Activated T-cell treated with anti-CD3 and anti-CD28 coated beads, Interleukin-2, amount 50 U/mL, for 1 hour (primary cell): ENCODE results near the gene RRAS2.
"Not testable (repeated sequence)": the region's sequence is repeated elsewhere in the genome, so short reads cannot be mapped to it uniquely, and the experiment has no call there.

Source experiments
- DNase-seq: peaks from one replicate; pipeline ENCODE4 v3.0.0-alpha.2; 2020

The RRAS2 gene

DNA sequence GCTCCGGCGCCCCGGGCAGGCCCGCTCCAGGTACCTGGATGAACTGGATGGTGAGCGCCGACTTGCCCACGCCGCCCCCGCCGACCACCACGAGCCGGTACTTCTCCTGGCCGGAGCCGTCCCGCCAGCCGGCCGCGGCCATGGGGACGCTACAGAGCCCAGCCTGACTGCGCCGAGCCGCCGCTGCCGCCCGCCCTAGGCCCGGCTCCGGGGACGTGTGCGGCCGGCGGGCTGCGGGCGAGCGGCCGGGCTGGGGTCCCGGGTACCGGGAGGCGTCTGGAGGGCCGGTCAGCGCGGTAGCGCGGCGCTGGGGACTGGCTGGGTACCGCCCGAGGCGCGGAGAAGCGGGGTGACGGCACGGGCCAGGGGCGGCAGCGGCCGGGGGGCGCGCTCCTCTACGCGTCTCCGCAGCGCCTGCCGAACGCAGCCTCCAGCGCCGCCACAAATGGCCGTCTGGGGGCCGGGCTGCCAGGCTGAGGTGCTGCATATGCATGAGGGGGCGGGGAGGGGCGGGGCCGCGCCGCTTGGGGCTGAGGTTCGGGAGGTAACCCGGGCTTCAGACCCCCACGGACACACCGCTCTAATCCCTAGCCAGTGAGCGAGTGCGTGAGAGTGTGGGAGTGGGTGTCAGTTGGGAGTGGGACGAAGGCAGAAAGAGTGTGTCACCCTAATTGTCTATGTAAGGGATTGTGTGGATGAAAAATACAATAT lies at the start of gene RRAS2:
Gene RRAS2 (minus strand): TSS at position 455 of the 711 bp plus-strand sequence. CDS start 313 bp downstream, at position 142.
- peak; percentile 82 for DNase-seq

GRCh38 chr11:14408612-14409011 lies 49.6 kb upstream of the RRAS2 start:
- DNase-seq = no peak

- not testable (repeated sequence) for DNase-seq
Observed at GRCh38 chr11:14406116-14406515, 47.1 kb upstream of the RRAS2 start.

- DNase-seq = not testable (repeated sequence)
Observed at GRCh38 chr11:14403528-14403927, 44.5 kb upstream of the RRAS2 start.

- no peak for DNase-seq
Observed at GRCh38 chr11:14399087-14399486, 40.1 kb upstream of the RRAS2 start.

DNA sequence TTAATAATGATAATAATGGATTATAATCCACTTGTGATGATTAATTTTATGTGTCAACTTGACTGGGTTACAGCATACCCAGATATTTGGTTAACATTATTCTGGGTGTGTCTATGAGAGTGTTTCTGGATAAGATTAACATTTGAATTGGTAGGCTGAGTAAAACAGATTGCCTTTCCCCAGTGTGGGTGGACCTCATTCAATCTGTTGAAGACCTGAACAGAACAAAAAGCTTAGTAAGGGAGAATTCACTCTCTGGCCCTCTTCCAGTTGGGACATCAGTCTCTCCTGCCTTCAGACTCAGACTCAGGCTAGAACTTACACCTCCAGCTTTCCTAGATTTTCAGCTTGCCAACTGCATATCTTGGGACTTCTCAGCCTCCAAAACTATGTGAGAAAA lies 37.3 kb upstream of the RRAS2 start:
- DNase-seq = no peak

DNA sequence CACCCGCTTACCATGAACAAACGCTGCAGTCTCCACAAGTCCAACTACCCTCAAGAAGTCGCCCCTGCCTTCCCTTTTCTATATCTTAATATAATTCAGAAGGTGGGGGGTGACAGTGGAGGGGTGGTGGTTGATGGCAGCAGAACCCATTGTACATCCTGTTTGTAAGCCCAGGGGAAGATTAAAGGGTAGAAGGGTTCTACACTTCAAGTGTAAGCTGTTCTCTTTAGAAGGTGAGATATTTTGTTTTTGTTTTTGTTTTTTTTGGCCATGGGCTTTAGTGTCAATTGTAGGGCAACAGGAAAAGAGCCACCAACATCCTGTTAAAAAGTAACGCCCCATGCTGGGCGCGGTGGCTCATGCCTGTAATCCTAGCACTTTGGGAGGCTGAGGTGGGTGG lies 34.9 kb upstream of the RRAS2 start:
- DNase-seq = no peak

DNA sequence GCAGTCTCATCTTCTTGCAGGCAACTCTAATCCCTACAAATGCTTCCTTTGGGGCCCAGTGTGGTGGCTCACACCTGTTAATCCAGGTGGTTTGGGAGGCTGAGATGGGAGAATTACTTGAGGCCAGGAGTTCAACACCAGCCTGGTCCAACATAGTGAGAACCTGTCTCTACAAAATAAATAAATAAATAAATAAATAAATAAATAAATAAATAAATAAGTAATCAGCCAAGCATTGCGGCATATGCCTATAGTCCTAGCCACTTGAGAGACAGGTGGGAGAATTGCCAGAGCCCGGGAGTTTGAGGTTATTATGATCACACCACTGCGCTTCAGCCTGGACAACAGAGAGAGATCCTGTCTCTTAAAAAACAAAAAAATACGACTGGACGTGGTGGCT lies 34.1 kb upstream of the RRAS2 start:
- no peak for DNase-seq

GRCh38 chr11:14390669-14391068 lies 31.7 kb upstream of the RRAS2 start:
- no peak for DNase-seq

DNA sequence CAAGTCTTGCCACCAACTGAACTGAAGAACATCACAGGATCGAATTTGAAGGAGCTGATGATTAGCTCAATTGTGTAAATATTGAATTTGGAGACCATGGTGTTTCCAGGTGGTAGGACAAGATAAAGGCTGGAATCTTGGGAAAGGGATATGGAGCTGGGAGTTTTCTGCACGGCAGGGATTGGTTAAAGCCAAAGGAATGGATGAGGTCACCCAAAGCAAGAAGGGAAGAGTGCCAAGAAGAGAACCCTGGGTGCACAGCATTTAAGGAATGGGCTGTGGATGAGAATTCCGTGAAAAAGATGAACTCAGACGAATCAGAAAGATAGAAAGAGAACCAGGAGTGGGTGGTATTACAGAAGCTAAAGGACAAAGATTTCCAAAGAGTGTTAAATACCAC lies 29.4 kb upstream of the RRAS2 start:
- DNase-seq = no peak

- no peak for DNase-seq
Observed at GRCh38 chr11:14386895-14387480, 28.0 kb upstream of the RRAS2 start.

DNA sequence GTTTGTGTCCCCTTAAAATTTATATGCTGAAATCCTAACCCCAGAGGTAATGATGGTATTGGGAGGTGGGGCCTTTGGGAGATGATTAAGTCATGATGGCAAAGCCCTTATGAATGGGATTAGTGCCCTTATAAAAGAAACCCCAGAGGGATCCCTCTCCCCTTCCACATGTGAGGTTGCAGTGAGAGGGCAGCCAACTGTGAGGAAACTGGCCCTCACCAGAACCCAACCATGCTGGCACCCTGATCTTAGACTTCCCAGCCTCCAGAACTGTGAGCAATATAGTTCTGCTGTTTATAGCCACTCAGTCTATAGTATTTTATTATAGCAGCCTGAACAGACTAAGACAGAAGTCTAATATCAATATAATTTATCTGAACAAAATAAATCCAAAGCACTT lies 27.1 kb upstream of the RRAS2 start:
- no peak for DNase-seq

DNA sequence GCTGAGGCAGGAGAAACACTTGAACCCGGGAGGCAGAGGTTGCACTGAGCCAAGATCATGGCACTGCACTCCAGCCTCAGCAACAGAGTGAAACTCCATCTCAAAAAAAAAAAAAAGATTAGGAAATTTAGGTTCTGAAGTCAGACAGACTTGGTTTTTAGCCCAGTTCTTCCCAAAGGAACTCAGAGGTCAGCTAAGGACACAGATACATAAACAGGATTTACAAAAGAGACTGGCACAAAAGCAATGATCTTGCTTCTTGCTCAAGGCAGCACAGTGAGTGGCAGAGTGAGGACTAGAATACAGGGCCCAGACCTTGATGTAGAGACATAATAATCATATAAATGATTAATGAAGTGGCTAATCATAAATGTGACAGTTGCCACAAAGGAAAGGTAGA lies 25.4 kb upstream of the RRAS2 start:
- no peak for DNase-seq

DNA sequence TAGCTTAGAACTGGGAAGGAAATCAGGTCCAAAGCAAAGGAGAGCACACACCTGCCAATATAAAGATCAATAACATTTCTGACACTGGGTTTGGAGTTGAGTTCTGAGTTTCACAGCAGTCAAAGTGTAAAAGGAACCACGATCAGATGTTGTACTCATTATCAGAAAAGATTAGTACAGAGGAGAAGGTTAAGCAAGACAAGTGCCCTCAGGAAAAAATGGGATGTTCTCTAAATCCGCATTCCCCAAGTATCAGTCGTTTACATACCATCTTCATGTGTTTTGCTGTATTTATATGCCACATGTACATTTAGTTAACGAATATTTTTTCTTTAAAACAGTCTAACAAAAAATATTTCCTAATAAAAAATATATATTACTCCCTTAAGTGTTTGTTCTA lies 23.0 kb upstream of the RRAS2 start:
- DNase-seq = no peak

DNA sequence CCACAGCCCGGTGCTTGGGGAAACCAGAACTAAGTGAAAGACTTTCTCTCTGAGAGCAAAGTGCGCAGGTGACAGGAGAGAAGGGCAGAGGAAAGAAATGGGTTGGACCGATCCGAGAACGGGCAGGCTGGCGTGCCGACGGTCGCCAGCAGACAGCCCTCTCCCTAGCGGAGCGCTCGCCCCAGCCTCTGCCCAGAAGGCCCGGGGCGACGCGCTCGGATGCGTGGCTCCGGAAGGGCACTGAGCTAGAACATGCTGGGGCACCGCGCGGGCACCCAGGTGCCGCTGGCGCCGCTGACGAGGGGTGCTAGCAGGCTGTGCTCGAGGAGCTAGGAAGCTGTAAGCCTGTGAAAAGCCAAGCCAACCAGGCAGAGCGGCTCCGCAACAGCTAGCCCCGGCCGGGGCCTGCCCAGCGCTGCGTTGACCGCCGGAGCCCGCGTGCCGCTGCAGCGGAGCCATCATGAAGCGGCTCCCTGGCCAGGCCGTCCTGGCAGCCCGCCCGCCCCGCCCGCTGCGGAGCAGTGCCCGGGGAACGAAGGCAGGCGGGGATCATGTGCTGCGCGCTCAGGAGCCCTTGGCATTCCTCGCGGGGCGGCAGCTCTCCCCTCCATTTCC lies 22.1 kb upstream of the RRAS2 start:
- peak; percentile 62 for DNase-seq

DNA sequence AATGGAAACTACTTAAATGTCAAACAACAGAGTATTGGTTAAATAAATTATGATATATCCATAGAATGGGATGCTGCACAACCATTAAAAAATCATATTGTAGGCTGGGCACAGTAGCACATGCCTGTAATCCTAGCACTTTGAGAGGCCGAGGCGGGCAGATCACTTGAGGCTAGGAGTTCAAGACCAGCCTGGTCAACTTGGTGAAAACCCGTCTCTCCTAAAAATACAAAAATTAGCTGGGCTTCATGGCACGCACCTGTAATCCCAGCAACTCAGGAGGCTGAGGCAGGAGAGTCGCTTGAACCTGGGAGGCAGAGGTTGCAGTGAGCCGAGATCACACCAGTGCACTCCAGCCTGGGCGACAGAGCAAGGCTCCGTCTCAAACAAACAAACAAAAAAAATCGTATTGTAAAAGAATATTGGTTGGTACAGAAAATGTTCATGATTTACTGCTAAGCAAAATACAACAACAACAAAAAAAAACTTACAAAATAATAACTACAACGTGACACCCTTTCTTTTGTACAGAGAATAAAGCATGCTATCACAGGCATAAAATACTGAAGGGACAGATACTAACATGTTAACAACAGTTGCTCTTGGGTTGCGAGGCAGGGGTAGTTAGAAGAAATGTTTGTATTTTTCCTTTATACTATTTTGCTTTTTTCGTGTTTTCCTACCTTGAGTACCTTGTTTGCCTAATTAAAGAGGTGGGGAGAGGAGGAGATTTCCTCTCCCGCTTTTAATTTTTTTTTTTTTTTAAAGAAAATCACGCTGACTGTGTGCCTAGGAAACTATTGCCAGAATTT lies 21.3 kb upstream of the RRAS2 start:
- no peak for DNase-seq

- no peak for DNase-seq
Observed at GRCh38 chr11:14378171-14378570, 19.2 kb upstream of the RRAS2 start.

DNA sequence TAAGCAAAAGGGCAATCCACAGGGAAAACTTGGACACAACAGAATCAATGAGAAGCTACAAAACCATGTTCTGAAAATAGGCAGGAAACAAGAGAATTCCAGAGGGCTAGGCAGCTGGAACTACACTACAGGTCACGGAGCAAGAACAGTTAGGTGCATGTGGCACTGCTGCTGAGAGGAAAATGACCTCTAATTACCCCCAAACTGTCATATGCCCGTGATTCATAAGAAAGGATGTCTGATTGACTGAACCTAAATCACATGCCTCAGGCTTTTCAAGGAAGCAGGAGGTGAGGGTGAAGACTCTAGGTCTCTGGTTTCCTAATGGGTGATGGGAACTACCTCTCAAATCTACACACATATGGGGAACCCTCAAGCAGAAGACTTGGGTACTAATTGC lies 17.9 kb upstream of the RRAS2 start:
- no peak for DNase-seq

DNA sequence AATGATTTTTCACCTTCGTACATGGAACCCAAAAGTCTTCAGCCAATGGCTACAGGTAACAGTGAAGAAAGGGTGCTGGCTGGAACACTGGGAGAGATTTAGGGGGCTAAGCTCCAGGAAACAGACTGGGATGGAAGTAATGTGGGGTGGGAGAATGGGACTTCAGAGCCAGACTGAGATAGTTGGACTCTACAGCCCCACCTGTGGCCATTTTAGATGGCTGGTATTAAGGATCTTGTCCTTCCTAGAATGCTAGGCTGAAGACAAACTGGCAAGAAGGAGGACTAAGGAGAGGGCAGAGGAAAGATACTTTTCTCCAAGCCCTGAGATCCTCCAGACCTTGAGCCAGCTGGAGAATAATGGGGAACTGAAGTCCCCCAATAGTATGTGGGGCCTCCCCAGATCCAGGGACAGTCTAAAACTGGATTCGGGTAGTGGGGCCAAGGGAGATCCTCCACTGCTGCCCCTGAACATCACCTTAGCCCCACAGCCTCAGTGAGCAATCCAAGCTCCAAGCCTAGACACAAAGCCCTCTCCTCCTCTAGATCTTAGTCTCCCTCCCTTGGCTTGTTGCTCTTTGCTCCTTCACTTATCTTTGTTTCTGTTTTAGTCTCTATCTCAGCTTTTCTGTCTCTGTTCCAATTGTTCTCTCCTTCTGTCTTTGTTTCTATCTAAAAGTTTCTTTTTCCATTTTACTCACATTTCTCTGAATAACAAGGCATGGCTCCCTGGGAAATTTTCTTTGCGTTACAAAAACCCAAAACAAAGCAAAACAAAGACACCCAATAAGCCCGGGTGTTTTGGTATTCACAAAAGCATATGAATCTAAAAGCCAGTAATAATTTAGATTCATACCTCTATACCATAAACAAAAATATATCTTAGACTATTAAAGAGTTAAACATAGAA lies 16.2 kb upstream of the RRAS2 start:
- DNase-seq = no peak

DNA sequence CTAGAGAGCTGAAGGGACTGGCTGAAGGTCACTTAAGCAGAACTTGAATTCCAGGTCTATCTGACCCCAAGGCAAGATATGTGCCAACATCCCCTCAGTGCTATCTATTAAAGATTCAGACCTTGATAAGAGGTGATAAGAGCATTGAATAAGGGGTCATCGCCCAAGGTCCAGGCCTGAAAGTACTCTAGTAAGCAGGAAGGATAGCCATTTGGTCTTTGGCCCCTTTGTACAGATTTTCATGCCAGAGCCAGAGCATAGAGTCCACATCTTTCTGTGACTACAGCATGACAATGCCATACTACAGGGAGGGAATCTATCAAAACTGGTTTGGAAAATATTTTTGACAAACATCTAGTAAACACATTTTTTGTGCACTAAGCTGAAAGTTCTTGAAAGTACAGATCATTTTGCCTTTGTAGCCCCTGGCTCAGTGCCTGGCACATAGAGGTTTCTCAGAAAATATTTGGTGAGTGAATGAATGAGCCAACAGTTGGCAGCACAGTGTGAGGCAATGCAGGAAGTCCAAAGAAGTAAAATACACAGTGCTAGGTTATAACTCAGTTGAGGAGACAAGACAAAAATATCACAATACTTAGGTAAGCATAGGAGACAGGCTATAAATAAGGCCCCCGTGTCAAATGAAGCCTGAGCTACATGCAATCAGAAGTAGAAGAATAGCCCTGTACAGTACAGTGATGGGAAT lies 15.1 kb upstream of the RRAS2 start:
- DNase-seq = no peak

GRCh38 chr11:14372011-14372410 lies 13.0 kb upstream of the RRAS2 start:
- DNase-seq = no peak

DNA sequence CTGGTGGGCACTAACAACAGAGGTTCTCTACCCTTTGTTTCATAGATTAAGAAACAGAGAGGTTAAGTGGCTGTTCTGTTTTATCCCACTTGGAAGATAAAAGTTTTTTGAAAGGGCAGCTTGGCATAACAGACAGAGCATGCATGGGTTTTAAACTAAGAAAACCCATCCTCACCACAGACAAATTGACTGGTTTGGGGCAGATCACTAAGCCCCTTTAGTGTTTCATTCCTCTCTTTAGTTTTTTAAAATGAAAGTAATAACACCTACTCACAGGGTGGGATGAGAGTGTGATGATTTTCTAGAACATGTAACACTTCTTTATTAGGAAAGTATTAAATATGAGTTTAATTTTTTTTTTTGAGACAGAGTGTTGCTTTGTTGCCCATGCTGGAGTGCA lies 12.3 kb upstream of the RRAS2 start:
- DNase-seq = no peak
